8988T (cell line): ENCODE results near the gene DENND2A.

Experiments
- DNase-seq: peaks from one replicate; pipeline ENCODE4 v3.0.0; 2011

The DENND2A gene

GRCh38 chr7:140611641-140612040 is 29.0 kb downstream of the DENND2A start:
- DNase-seq = no peak

DNA sequence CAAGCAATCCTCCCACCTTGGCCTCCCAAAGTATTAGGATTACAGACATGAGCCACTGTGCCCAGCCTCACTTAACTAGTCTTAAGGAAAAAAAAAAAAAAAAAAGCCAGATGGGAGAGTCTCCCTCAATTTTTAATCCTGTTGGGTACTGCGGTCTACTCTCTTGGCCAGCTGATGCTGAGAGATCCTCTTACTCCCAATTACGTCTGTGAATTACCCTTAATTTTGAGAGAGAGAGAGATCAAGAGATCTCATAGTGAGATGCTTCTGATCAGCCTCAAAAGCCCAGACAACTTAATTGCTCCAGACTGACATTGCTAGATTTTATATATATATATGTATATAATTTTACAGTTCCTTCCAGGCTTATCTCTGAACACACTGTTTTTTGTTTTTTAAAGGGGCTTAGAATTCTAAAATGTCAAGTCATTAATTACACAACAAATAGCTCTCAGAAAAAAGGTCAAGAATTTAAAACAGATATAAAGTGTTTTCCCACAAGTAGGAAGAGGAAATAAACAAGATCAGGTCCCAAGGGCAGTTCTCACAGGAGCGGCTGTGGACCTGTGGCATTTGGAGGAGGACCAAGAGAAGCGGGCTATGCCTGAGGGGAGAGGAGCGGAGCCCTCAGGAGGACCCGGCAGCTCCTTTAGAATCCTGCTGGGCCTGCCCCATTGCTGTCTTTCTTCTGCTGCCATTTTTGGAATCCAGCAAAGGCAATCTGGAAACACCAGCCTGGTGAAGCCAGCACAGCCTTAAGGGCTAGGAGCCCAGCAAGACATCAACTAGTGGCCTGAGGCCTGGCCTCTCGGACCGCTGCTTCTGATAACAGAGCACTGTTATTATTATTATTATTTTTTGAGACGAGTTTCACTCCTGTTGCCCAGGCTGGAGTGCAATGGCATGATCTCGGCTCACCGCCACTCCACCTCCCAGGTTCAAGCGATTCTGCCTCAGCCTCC is 30.1 kb downstream of the DENND2A start:
- DNase-seq = no peak

GRCh38 chr7:140609646-140610045 is 31.0 kb downstream of the DENND2A start:
- no peak for DNase-seq

GRCh38 chr7:140607441-140607989 is 33.1 kb downstream of the DENND2A start:
- DNase-seq = no peak

DNA sequence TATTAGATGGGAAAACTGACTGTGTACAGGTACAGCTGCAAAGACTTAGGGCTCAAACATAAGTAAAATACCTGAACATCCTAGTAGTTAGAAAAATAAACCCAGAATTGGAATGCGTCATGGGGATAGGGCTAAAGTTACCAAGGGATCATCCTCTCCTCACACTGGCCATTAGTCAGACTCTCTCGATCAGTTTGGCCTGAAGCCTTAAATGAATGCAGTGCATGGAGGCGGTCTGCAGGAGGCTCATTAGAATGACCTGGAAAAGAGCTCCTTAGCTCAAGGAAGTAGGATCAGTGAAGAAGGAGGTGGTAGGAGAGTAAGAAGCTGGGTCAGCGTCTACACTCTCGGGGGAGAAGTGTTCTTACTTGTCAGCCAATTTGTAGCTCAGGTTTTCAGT is 35.3 kb downstream of the DENND2A start:
- DNase-seq = no peak

GRCh38 chr7:140604760-140605159 is 35.9 kb downstream of the DENND2A start:
- DNase-seq = no peak

GRCh38 chr7:140604076-140604475 is 36.5 kb downstream of the DENND2A start:
- no peak for DNase-seq

GRCh38 chr7:140601566-140602174 is 38.9 kb downstream of the DENND2A start:
- DNase-seq = no peak

GRCh38 chr7:140600341-140600740 is 40.3 kb downstream of the DENND2A start:
- DNase-seq = no peak

DNA sequence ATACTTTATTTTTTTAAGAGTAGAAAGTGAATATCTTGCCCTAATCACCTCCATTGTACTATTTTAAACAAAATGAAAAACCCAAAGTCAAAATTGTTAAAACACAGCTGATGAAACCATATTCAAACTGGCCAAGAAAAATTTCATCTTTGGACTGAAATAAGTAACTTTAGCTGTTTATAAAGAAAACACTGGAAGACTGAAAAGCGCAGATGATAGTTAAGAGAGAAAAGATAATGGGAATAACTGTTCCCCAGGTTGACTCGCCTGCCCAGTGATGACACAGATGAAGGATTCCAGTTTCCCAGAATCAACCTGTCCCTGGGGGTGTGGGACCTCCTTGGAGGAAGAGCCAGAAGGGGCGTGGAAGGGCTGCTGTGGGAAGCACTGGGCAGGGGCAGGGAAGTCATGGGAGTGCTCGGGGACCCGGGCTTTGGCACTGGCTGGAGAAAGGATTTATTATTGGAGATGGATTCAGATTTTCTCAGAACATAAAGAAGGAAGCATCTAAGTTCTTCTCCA is 43.1 kb downstream of the DENND2A start:
- no peak for DNase-seq

- DNase-seq = no peak
Observed at GRCh38 chr7:140596519-140597427, 43.8 kb downstream of the DENND2A start.

GRCh38 chr7:140595468-140596092 is 45.0 kb downstream of the DENND2A start:
- DNase-seq = no peak

- DNase-seq = no peak
Observed at GRCh38 chr7:140594131-140594691, 46.4 kb downstream of the DENND2A start.

- DNase-seq = no peak
Observed at GRCh38 chr7:140593672-140593982, 47.0 kb downstream of the DENND2A start.

DNA sequence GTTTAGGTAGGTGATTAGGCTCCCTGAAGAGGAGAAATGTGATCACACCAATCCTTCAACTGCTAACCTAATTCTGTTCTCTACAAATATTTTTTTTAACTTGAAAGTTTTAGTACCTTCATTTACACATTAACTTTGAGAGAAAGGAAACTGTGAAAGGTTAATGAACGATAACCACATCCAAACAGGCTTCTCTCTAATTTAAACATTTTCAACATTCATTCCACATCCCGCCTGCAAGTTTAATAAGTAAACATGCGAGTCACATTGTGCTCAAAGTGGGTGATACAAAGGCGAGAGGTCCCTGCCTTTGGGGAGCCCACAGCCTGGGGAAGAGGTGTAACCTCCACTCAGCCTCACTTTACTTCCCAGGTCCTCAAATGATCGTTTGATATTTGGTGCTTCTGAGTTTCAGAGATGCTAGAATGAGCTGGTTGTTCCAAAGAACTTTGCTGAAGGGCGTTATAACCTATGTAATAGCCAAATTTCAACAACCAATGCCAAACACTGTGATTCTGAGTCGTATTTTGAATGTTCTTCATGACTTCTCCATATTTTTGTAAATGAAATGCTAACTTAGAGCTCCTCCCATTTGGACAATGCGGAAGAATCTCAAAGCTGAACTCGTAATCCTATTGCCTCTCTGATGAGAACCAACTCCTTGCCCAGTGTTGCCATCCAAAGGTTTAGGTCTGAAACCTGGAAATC is 47.5 kb downstream of the DENND2A start:
- DNase-seq = no peak

GRCh38 chr7:140591180-140591902 is 49.3 kb downstream of the DENND2A start:
- no peak for DNase-seq

DNA sequence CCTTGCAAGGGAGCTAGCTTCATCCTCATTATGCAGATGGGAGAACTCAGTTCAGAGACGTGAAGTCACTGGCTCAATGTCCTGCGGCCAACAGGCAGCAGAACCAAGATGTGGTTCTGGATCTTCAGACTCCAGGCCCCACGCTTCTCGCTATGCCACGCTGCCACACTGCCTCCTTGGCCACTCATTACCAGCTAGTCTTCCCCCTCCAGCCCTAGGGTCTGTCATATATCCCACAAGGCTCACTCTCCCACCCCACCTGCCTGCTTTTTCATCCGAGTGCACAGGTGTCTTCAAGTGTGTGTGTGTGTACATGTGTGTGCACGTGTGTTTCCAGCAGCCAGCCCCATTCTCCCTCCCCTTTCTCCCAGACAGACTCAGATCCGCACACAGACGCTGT is 53.4 kb downstream of the DENND2A start:
- no peak for DNase-seq

- no peak for DNase-seq
Observed at GRCh38 chr7:140586516-140586915, 54.1 kb downstream of the DENND2A start.

DNA sequence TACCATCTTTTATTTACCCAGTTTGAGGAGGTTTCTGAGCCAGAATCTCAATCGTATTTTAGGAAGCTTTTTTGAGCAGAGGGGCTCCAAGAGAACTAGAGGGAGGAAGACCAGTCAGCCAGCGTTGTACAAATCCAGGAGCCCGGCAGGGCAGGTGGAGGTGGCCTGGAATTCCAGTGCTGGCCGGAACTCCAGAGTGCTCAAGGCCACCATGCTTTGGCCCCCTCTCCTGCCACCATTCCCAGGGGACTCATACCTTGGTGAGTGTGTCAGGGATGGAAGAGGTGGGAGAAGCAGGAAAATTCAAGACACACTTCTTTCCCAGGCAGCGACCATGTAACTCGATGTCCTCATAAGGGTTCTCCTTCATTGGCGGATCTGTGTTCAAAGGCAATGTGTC is 55.3 kb downstream of the DENND2A start:
- no peak for DNase-seq

- no peak for DNase-seq
Observed at GRCh38 chr7:140584195-140584851, 56.3 kb downstream of the DENND2A start.
